Heart left ventricle (tissue), 16 donors: ENCODE data around the gene UNC5C. TPM values are rescaled to one million over a fixed set of nuclear protein-coding genes. Genes with fewer than 3 reads are reported as not detected.

Source experiments
- ATAC-seq, 4 donors: fragments of 200-7000 bp; cut with Tn5 transposase; one replicate each; pipeline ENCODE4 v1.9.1; 2020 to 2022; ENCODE audit warnings: moderate library complexity in 4 of 4, mild to moderate bottlenecking in 3 of 4, moderate number of reproducible peaks in 1 of 4
- DNase-seq, 5 donors: peaks; one replicate each; pipeline ENCODE4 v3.0.0-alpha.2; 2020
- H3K27ac ChIP-seq, 12 donors: fragments of 200-600 bp; sonication (generic) in 4 of 12; one replicate each; pipeline versions ENCODE4 v1.5.0 to v1.8.0; 2016 to 2022; ENCODE audit warnings: mild to moderate bottlenecking in 2 of 12
- H3K27me3 ChIP-seq, 9 donors: fragments of 200-600 bp; sonication (generic) in 2 of 9; one replicate each; pipeline versions ENCODE4 v1.5.1 to v1.8.0; 2016 to 2022; ENCODE audit warnings: mild to moderate bottlenecking in 3 of 9
- H3K36me3 ChIP-seq, 9 donors: fragments of 200-600 bp; sonication (generic) in 2 of 9; one replicate each; pipeline versions ENCODE4 v1.5.0 to v1.8.0; 2018 to 2022; ENCODE audit warnings: mild to moderate bottlenecking in 2 of 9
- H3K4me1 ChIP-seq, 12 donors: fragments of 200-600 bp; sonication (generic) in 4 of 12; one replicate each; pipeline versions ENCODE4 v1.5.0 to v1.8.0; 2016 to 2022; ENCODE audit warnings: mild to moderate bottlenecking in 3 of 12
- H3K4me3 ChIP-seq, 12 donors: fragments of 200-600 bp; sonication (generic) in 4 of 12; one replicate each; pipeline versions ENCODE4 v1.5.0 to v1.8.0; 2017 to 2022; ENCODE audit warnings: mild to moderate bottlenecking in 9 of 12, moderate library complexity in 4 of 12
- H3K9me3 ChIP-seq, 12 donors: fragments of 200-600 bp; sonication (generic) in 4 of 12; one replicate each; pipeline versions ENCODE4 v1.5.0 to v1.8.0; 2016 to 2022; ENCODE audit warnings: mild to moderate bottlenecking in 1 of 12
- CTCF ChIP-seq, 12 donors: fragments of 200-600 bp; sonication (generic) in 4 of 12; IDR thresholded peaks; one replicate each; pipeline versions ENCODE4 v1.5.0 to v1.8.0; 2018 to 2022; ENCODE audit warnings: antibody characterized with exemption in 12 of 12, mild to moderate bottlenecking in 5 of 12
- POLR2A ChIP-seq, 2 donors: fragments of 450-650 bp; IDR thresholded peaks; one replicate each; pipeline ENCODE4 v1.6.1; 2017; ENCODE audit warnings: antibody characterized with exemption in 2 of 2, mild to moderate bottlenecking in 2 of 2, moderate library complexity in 2 of 2
- WGBS, 4 donors: extraction: QIAGEN DNeasy Blood & Tissue Kit in 2 of 4; methylation state at CpG; one replicate each; pipeline versions ENCODE4 v1.1.5 to v1.1.7; 2013 to 2018; 5-methylcytosine and 5-hydroxymethylcytosine counted together
- intact Hi-C, 10 donors: fragments of 100-400 bp; cut with DNase I; formaldehyde crosslinking; loops; one replicate each; pipeline versions ENCODE4 v1.11.1 to v1.14.2; 2022
- polyA plus RNA-seq, 2 donors: library from polyadenylated mRNA; stranded (reverse); fragments of 200-250 nt; gene quantifications; one replicate each; pipeline ENCODE4 v1.2.3, GENCODE V29; 2013
- total RNA-seq, 9 donors: library from RNA; depleted of rRNA in 2 of 9; stranded (reverse); fragments of >200 nt in 2 of 9; fragmentation: NEBNext Ultra II Directional in 3 of 9; extraction: Animal tissue kit (Norgen Biotek cat#: 25700) in 3 of 9; gene quantifications; one replicate each; pipeline versions ENCODE4 v1.1.0 to v1.2.4, GENCODE V29; 2016 to 2023
- donor health status: ischemic (EF 13 %, LVEDD 7.1; RV severe dilation, severe dysfunction).
- donor health status: healthy with polysubstance abuse.
- donor health status: DM: no; HTN: yes; CAD: no.
- donor health status: DM: no; HTN: no; CAD: no.
- donor health status: ischemic (EF 25% LVEDD 6.9; RV normal size, moderate dysfunction).
- donor health status: ischemic (EF 25% LVEDD 5.7; RV mildly dilated, moderate dysfunction).
- donor health status: healthy.
- donor health status: DM: yes; HTN: yes; CAD: no.
- donor health status: ischemic (EF 35%, LVEDD 5.7; RV mildly dilated, moderate dysfunction).
- donor health status: nonischemic (EF 11% LVEDD 7.7; RV severe dilation, severe dysfunction).
- donor health status: DM: yes; HTN: yes; CAD: no.
- donor health status: PGD.
- donor health status: ischemic (EF 29% LVEDD 5.4; RV normal size, mild dysfunction).
- donor health status: nonischemic (EF 23%, LVEDD 6.1; RV moderate dilation, normal function).

The UNC5C gene
- total and polyA plus RNA-seq, 11 donors, result 0.23 to 2.8 (median 1.7) TPM

- no peak overlapping the region for H3K4me3 ChIP-seq
- 83 to 85% (median 85%) methylated on average over 4 of the region's 4 CpGs for WGBS, 4 donors
These were observed 389.4 kb downstream of the UNC5C start for GRCh38 chr4:95159384-95159783.

GRCh38 chr4:95158626-95159025 is 390.1 kb downstream of the UNC5C start:
- H3K9me3 ChIP-seq, result no peaks in the 10 kb centered on the region
- no peak overlapping the region for H3K27ac ChIP-seq
- TF ChIP-seq CTCF (IDR thresholded peaks at IDR 0.05), result no peak
- TF ChIP-seq POLR2A (IDR thresholded peaks at IDR 0.05), result no peak
- H3K36me3 ChIP-seq, result no peaks in the 10 kb centered on the region
- ATAC-seq (no peak), DNase-seq (no peak)
- no peak overlapping the region for H3K4me3 ChIP-seq
- intact Hi-C loops, result no loop called here
- no peaks in the 10 kb centered on the region for H3K27me3 ChIP-seq
- WGBS, 4 donors, result 91 to 95% (median 92%) methylated on average over 2 of the region's 2 CpGs
- H3K4me1 ChIP-seq, result no peaks in the 10 kb centered on the region

More at GRCh38 chr4:95159384-95159783, 389.4 kb downstream of the UNC5C start:
- intact Hi-C loops, result no loop called here
- no peak for TF ChIP-seq CTCF (IDR thresholded peaks at IDR 0.05)
- no peak for TF ChIP-seq POLR2A (IDR thresholded peaks at IDR 0.05)
- no peaks in the 10 kb centered on the region for H3K4me1 ChIP-seq
- no peaks in the 10 kb centered on the region for H3K27me3 ChIP-seq
- no peaks in the 10 kb centered on the region for H3K9me3 ChIP-seq
- H3K36me3 ChIP-seq, result no peaks in the 10 kb centered on the region
- ATAC-seq (no peak), DNase-seq (no peak)
- no peak overlapping the region for H3K27ac ChIP-seq

- Histone ChIP-seq H3K4me1 (no peaks in the 10 kb centered on the region), H3K4me3 (no peak overlapping the region), H3K9me3 (no peaks in the 10 kb centered on the region), H3K36me3 (no peaks in the 10 kb centered on the region), H3K27me3 (no peaks in the 10 kb centered on the region), H3K27ac (no peak overlapping the region)
- DNase-seq, result no peak
- ATAC-seq, result no peak
- 86 to 94% (median 89%) methylated on average over 2 of the region's 2 CpGs for WGBS, 4 donors
- no peak for TF ChIP-seq POLR2A (IDR thresholded peaks at IDR 0.05)
- no peak for TF ChIP-seq CTCF (IDR thresholded peaks at IDR 0.05)
- intact Hi-C loops, result no loop called here
These were observed 390.7 kb downstream of the UNC5C start for GRCh38 chr4:95158045-95158444.

GRCh38 chr4:95157596-95157995 is 391.2 kb downstream of the UNC5C start:
- no peak overlapping the region for H3K4me3 ChIP-seq
- no peaks in the 10 kb centered on the region for H3K27me3 ChIP-seq
- H3K4me1 ChIP-seq, result no peaks in the 10 kb centered on the region
- intact Hi-C loops, result no loop called here
- H3K27ac ChIP-seq, result no peak overlapping the region
- no peak for ATAC-seq
- no peak for DNase-seq
- H3K9me3 ChIP-seq, result no peaks in the 10 kb centered on the region
- no peaks in the 10 kb centered on the region for H3K36me3 ChIP-seq
- TF ChIP-seq CTCF (IDR thresholded peaks at IDR 0.05) (no peak), POLR2A (IDR thresholded peaks at IDR 0.05) (no peak)
